SK-N-SH treated with all-trans-retinoic acid at 6 μM for 48 hours (cell line): ENCODE measurements around the gene CAPN12.

ENCODE experiments used
- ATAC-seq: fragments of 200-7000 bp; cut with Tn5 transposase; 3 replicates; pipeline ENCODE4 v1.9.1; 2020; ENCODE audit warnings: mild to moderate bottlenecking, moderate library complexity
- BACH2 ChIP-seq: fragments of 250-450 bp; sonication (Bioruptor Pico); IDR thresholded peaks from 2 replicates; pipeline ENCODE4 v1.9.0; 2021; ENCODE audit warnings: mild to moderate bottlenecking, borderline replicate concordance
- CSDC2 ChIP-seq: fragments of 250-450 bp; sonication (Bioruptor Pico); IDR thresholded peaks from 2 replicates; pipeline ENCODE4 v1.5.0; 2020; ENCODE audit warnings: mild to moderate bottlenecking, moderate library complexity
- ESRRG ChIP-seq: fragments of 250-450 bp; sonication (Bioruptor Pico); IDR thresholded peaks from 2 replicates; pipeline ENCODE4 v1.6.1; 2021; ENCODE audit warnings: mild to moderate bottlenecking
- GLIS3 ChIP-seq: fragments of 250-450 bp; sonication (Bioruptor Pico); IDR thresholded peaks from 2 replicates; pipeline ENCODE4 v1.5.0; 2020; ENCODE audit warnings: mild to moderate bottlenecking, moderate library complexity
- ISL1 ChIP-seq: fragments of 250-450 bp; sonication (Bioruptor Pico); IDR thresholded peaks from 2 replicates; pipeline ENCODE4 v2.1.2; 2022; ENCODE audit warnings: mild to moderate bottlenecking, moderate library complexity
- OSR1 ChIP-seq: fragments of 250-450 bp; sonication (Bioruptor Pico); IDR thresholded peaks from 2 replicates; pipeline ENCODE4 v1.8.0; 2022; ENCODE audit warnings: moderate library complexity, mild to moderate bottlenecking, inconsistent platforms
- PPARA ChIP-seq: fragments of 250-450 bp; sonication (Bioruptor Pico); IDR thresholded peaks from 2 replicates; pipeline ENCODE4 v1.5.0; 2020; ENCODE audit warnings: mild to moderate bottlenecking, borderline replicate concordance
- RARB ChIP-seq: fragments of 250-450 bp; sonication (Bioruptor Pico); IDR thresholded peaks from 2 replicates; pipeline ENCODE4 v1.8.0; 2021; ENCODE audit warnings: mild to moderate bottlenecking, moderate library complexity
- SNAI2 ChIP-seq: fragments of 250-450 bp; sonication (Bioruptor Pico); IDR thresholded peaks from 2 replicates; pipeline ENCODE4 v1.5.0; 2020; ENCODE audit warnings: mild to moderate bottlenecking, moderate library complexity
- TCF4 ChIP-seq: fragments of 250-450 bp; sonication (Bioruptor Pico); IDR thresholded peaks from 2 replicates; pipeline ENCODE4 v1.8.0; 2021; ENCODE audit warnings: mild to moderate bottlenecking, moderate library complexity, borderline replicate concordance
- TOX ChIP-seq: fragments of 250-450 bp; sonication (Bioruptor Pico); IDR thresholded peaks from 2 replicates; pipeline ENCODE4 v1.8.0; 2021; ENCODE audit warnings: mild to moderate bottlenecking, moderate library complexity, borderline replicate concordance
- ZC3H10 ChIP-seq: fragments of 250-450 bp; sonication (Bioruptor Pico); IDR thresholded peaks from 2 replicates; pipeline ENCODE4 v1.5.1; 2021; ENCODE audit warnings: mild to moderate bottlenecking, moderate library complexity
- ZFP3 ChIP-seq: fragments of 250-450 bp; sonication (Bioruptor Pico); IDR thresholded peaks from 2 replicates; pipeline ENCODE4 v1.5.0; 2020; ENCODE audit warnings: mild to moderate bottlenecking, moderate library complexity
- ZFP30 ChIP-seq: fragments of 450-650 bp; formaldehyde crosslinking; IDR thresholded peaks from 2 replicates; pipeline ENCODE4 v1.5.0; 2022; ENCODE audit warnings: mild to moderate bottlenecking, moderate library complexity
- ZNF565 ChIP-seq: fragments of 450-650 bp; formaldehyde crosslinking; conservative IDR thresholded peaks from 2 replicates; pipeline ENCODE4 v1.5.0; 2020; ENCODE audit warnings: low read depth, mild to moderate bottlenecking, moderate library complexity
- ZNF8 ChIP-seq: fragments of 450-650 bp; formaldehyde crosslinking; IDR thresholded peaks from 2 replicates; pipeline ENCODE4 v1.5.0; 2020; ENCODE audit warnings: mild to moderate bottlenecking, moderate library complexity
- TF ChIP-seq, protein P1 (sequence below): fragments of 250-450 bp; sonication (Bioruptor Pico); IDR thresholded peaks from 2 replicates; pipeline ENCODE4 v1.5.0; 2020; ENCODE audit warnings: mild to moderate bottlenecking, moderate library complexity
- TF ChIP-seq, protein P2 (sequence below): fragments of 250-450 bp; sonication (Bioruptor Pico); IDR thresholded peaks from 2 replicates; pipeline ENCODE4 v1.5.1; 2021; ENCODE audit warnings: mild to moderate bottlenecking, moderate library complexity
- TF ChIP-seq, protein P3 (sequence below): fragments of 250-450 bp; sonication (Bioruptor Pico); IDR thresholded peaks from 2 replicates; pipeline ENCODE4 v1.8.0; 2020; ENCODE audit warnings: mild to moderate bottlenecking, moderate library complexity, borderline replicate concordance
- TF ChIP-seq, protein P4 (sequence below): fragments of 250-450 bp; sonication (Bioruptor Pico); IDR thresholded peaks from 2 replicates; pipeline ENCODE4 v1.8.0; 2021; ENCODE audit warnings: low read depth, mild to moderate bottlenecking, moderate library complexity, borderline replicate concordance

The CAPN12 gene

DNA sequence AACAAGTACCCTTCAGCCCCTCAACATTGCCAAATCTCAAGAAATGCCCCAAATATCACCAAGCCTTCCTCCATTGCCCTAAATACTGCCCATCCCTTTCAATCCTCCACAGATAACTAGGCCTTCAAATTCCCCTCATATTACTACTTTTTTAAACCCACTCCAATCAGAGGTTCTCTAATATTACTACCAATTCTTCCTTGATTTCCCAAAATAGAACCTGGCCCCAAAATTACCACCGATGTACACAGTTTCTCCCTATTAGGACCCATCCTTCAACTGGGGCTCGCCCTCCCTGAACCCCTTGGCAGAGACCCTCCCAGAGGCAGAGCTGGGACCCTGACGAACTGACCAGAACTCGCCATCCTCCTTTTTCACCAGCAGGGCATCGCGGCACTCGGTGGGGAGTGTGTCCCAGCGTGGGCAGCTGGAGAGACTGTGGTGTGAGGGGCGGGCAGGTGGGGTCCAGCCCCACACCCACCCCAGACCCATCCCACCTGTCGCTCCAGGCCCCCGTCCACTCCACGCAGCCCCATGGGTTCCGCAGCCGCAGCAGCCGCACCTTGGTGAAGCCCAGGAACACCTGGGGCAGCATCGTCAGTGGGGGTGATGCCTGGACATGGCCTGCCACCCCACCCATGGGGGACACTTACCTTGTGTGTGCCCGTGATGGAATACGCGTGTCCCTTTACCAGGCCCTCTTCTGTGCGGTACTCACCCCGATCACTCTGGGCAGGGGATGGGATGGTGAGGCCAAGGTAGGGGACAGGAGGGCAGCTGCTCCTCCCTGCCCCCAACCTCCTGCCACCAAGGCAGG lies 6.1 kb downstream of the CAPN12 start:
- no peak for ATAC-seq
- TF ChIP-seq TCF4 (CRISPR knock-in tag) (no peak), ZNF8 (no peak), BACH2 (CRISPR knock-in tag) (no peak), SNAI2 (CRISPR knock-in tag) (no peak)
- TF ChIP-seq, all 23 proteins: peak for 0

DNA sequence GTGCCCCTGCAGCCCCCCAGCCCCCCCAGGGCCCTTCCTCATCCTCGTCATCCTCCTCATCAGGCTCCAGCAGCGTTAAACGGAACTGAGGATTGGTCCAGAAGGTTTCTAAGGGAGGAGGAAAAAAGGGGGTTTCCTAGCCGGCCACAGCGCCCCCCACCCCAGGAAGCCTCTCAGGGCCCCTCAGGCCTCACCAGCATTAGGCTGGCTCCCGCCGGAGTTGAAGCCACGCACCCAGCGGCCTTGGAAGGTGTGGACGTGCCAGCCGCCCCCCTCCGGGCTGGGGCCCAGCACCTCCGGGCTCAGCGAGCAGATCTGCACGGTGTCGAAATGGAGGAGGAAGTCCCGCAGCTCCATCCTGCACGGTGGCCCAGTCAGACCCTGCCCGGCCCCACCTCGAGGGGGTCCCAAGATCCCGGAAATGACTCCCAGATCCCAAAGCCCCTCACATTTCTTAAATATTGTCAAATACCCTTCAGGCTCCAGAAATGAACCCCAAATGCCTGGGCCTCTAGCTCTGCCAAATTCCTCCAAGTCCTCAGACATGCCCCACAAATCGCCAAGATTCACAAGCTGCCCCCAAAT lies 6.9 kb downstream of the CAPN12 start:
- no peak for ATAC-seq
- TF ChIP-seq ESRRG (CRISPR knock-in tag) (no peak), TCF4 (CRISPR knock-in tag) (no peak), ZFP3 (CRISPR knock-in tag) (no peak), BACH2 (CRISPR knock-in tag) (no peak), ZFP30 (CRISPR knock-in tag) (no peak), ZNF565 (no peak), PPARA (CRISPR knock-in tag) (no peak), ZC3H10 (CRISPR knock-in tag) (no peak), TOX (CRISPR knock-in tag) (no peak), GLIS3 (CRISPR knock-in tag) (no peak), OSR1 (CRISPR knock-in tag) (no peak), ISL1 (CRISPR knock-in tag) (no peak), RARB (CRISPR knock-in tag) (no peak)
- TF ChIP-seq, protein P1, sequence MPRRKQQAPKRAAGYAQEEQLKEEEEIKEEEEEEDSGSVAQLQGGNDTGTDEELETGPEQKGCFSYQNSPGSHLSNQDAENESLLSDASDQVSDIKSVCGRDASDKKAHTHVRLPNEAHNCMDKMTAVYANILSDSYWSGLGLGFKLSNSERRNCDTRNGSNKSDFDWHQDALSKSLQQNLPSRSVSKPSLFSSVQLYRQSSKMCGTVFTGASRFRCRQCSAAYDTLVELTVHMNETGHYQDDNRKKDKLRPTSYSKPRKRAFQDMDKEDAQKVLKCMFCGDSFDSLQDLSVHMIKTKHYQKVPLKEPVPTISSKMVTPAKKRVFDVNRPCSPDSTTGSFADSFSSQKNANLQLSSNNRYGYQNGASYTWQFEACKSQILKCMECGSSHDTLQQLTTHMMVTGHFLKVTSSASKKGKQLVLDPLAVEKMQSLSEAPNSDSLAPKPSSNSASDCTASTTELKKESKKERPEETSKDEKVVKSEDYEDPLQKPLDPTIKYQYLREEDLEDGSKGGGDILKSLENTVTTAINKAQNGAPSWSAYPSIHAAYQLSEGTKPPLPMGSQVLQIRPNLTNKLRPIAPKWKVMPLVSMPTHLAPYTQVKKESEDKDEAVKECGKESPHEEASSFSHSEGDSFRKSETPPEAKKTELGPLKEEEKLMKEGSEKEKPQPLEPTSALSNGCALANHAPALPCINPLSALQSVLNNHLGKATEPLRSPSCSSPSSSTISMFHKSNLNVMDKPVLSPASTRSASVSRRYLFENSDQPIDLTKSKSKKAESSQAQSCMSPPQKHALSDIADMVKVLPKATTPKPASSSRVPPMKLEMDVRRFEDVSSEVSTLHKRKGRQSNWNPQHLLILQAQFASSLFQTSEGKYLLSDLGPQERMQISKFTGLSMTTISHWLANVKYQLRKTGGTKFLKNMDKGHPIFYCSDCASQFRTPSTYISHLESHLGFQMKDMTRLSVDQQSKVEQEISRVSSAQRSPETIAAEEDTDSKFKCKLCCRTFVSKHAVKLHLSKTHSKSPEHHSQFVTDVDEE (CRISPR knock-in tag): no peak
- TF ChIP-seq, protein P2, sequence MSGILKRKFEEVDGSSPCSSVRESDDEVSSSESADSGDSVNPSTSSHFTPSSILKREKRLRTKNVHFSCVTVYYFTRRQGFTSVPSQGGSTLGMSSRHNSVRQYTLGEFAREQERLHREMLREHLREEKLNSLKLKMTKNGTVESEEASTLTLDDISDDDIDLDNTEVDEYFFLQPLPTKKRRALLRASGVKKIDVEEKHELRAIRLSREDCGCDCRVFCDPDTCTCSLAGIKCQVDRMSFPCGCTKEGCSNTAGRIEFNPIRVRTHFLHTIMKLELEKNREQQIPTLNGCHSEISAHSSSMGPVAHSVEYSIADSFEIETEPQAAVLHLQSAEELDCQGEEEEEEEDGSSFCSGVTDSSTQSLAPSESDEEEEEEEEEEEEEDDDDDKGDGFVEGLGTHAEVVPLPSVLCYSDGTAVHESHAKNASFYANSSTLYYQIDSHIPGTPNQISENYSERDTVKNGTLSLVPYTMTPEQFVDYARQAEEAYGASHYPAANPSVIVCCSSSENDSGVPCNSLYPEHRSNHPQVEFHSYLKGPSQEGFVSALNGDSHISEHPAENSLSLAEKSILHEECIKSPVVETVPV (CRISPR knock-in tag): no peak

DNA sequence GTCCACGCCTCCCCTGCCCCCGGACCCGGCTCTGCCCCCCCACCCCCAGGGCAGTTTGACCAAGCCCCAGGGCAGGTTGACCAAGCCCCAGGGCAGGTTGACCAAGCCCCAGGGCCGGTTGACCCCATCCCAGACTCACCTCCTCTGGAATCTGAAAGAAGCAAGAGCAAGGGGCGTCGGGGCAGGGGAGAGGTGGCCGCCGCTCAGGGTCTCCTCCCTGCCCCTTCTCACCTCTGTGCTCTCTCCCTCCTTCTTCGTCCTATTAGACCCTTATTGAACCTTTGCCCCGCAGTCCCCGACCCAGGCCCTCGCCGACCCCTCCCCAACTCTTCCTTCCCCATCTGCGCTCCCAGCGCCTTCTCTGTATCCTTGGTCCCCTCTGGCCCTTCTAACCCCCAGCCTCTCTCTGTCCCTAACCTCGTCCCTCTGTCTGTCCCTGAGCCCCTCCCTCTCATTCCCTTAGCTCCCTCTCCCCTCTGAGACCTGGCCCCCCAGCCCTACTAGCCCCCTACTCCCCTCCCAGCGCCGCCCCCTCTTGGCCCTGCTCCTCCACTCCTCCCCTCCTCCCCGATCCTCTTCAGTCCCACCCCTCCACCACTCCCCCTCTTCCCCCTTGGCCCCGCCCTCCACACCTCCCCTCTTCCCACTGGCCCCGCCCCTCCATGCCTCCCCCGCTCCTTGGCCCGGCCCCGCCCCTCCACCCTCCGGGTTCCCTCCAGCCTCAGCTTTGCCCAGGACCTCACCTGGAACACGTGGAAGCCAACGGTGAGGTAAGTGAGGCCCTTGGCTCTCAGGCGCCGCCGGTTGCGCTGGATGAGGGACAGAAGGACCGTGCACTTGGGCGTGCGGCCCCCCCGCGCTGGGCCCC lies 7.6 kb downstream of the CAPN12 start:
- TF ChIP-seq ZFP3 (CRISPR knock-in tag) (no peak), CSDC2 (CRISPR knock-in tag) (no peak), TCF4 (CRISPR knock-in tag) (no peak), PPARA (CRISPR knock-in tag) (no peak)
- TF ChIP-seq, protein P3, sequence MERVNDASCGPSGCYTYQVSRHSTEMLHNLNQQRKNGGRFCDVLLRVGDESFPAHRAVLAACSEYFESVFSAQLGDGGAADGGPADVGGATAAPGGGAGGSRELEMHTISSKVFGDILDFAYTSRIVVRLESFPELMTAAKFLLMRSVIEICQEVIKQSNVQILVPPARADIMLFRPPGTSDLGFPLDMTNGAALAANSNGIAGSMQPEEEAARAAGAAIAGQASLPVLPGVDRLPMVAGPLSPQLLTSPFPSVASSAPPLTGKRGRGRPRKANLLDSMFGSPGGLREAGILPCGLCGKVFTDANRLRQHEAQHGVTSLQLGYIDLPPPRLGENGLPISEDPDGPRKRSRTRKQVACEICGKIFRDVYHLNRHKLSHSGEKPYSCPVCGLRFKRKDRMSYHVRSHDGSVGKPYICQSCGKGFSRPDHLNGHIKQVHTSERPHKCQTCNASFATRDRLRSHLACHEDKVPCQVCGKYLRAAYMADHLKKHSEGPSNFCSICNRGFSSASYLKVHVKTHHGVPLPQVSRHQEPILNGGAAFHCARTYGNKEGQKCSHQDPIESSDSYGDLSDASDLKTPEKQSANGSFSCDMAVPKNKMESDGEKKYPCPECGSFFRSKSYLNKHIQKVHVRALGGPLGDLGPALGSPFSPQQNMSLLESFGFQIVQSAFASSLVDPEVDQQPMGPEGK: no peak
- TF ChIP-seq, protein P4, sequence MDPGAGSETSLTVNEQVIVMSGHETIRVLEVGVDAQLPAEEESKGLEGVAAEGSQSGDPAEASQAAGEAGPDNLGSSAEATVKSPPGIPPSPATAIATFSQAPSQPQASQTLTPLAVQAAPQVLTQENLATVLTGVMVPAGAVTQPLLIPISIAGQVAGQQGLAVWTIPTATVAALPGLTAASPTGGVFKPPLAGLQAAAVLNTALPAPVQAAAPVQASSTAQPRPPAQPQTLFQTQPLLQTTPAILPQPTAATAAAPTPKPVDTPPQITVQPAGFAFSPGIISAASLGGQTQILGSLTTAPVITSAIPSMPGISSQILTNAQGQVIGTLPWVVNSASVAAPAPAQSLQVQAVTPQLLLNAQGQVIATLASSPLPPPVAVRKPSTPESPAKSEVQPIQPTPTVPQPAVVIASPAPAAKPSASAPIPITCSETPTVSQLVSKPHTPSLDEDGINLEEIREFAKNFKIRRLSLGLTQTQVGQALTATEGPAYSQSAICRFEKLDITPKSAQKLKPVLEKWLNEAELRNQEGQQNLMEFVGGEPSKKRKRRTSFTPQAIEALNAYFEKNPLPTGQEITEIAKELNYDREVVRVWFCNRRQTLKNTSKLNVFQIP (CRISPR knock-in tag): no peak
- ATAC-seq: peak; percentile 1
